Adipocyte (in vitro differentiated cells): ENCODE results near the gene BEGAIN.

ENCODE experiments used
- DNase-seq: peaks from one replicate; pipeline ENCODE4 v3.0.0-alpha.2; 2015; ENCODE audit warnings: low read depth
- H3K27me3 ChIP-seq: replicated peaks from 2 replicates; pipeline ENCODE4 v1.7.0; 2013; ENCODE audit warnings: mild to moderate bottlenecking, low read length, moderate library complexity; ENCODE audit not compliant: control insufficient read depth, insufficient read depth
- H3K36me3 ChIP-seq: 2 replicates; pipeline ENCODE4 v1.7.0; 2013; ENCODE audit warnings: low read length, mild to moderate bottlenecking, moderate library complexity; ENCODE audit not compliant: control insufficient read depth, insufficient read depth, severe bottlenecking
- H3K4me1 ChIP-seq: 2 replicates; pipeline ENCODE4 v1.7.0; 2013; ENCODE audit warnings: mild to moderate bottlenecking, low read length, moderate library complexity; ENCODE audit not compliant: control insufficient read depth, insufficient read depth
- H3K4me3 ChIP-seq: 2 replicates; pipeline ENCODE4 v1.7.0; 2013; ENCODE audit warnings: mild to moderate bottlenecking, low read length, moderate library complexity
- H3K9ac ChIP-seq: 2 replicates; pipeline ENCODE4 v1.7.0; 2013; ENCODE audit warnings: mild to moderate bottlenecking, low read length, moderate library complexity
- H3K9me3 ChIP-seq: 2 replicates; pipeline ENCODE4 v1.7.0; 2013; ENCODE audit warnings: mild to moderate bottlenecking, low read length, moderate library complexity; ENCODE audit not compliant: control insufficient read depth

BEGAIN gene

GRCh38 chr14:100605230-100605629, 18.0 kb upstream of the BEGAIN start:
- Histone ChIP-seq H3K4me3 (no peak overlapping the region), H3K9me3 (peaks cover 8% of the 10 kb centered on the region), H3K4me1 (no peaks in the 10 kb centered on the region), H3K27me3 (peaks cover 49% of the 10 kb centered on the region), H3K9ac (no peak overlapping the region), H3K36me3 (no peaks in the 10 kb centered on the region)
- DNase-seq = no peak

- no peaks in the 10 kb centered on the region for H3K36me3 ChIP-seq
- H3K4me1 ChIP-seq = no peaks in the 10 kb centered on the region
- DNase-seq = no peak
- H3K27me3 ChIP-seq = peaks cover 54% of the 10 kb centered on the region
- H3K9ac ChIP-seq = no peak overlapping the region
- peaks cover 8% of the 10 kb centered on the region for H3K9me3 ChIP-seq
- no peak overlapping the region for H3K4me3 ChIP-seq
These were observed 17.5 kb upstream of the BEGAIN start for GRCh38 chr14:100604709-100605108.

GRCh38 chr14:100604121-100604501, 16.9 kb upstream of the BEGAIN start:
- H3K9ac ChIP-seq = no peak overlapping the region
- no peaks in the 10 kb centered on the region for H3K4me1 ChIP-seq
- no peaks in the 10 kb centered on the region for H3K36me3 ChIP-seq
- H3K9me3 ChIP-seq = peaks cover 8% of the 10 kb centered on the region
- peaks cover 60% of the 10 kb centered on the region for H3K27me3 ChIP-seq
- no peak for DNase-seq
- H3K4me3 ChIP-seq = no peak overlapping the region

GRCh38 chr14:100603341-100604120, 16.3 kb upstream of the BEGAIN start:
- peaks cover 8% of the 10 kb centered on the region for H3K9me3 ChIP-seq
- no peak overlapping the region for H3K4me3 ChIP-seq
- H3K4me1 ChIP-seq = no peaks in the 10 kb centered on the region
- H3K9ac ChIP-seq = no peak overlapping the region
- peaks cover 60% of the 10 kb centered on the region for H3K27me3 ChIP-seq
- no peaks in the 10 kb centered on the region for H3K36me3 ChIP-seq
- no peak for DNase-seq

GRCh38 chr14:100602621-100603230, 15.5 kb upstream of the BEGAIN start:
- peaks cover 8% of the 10 kb centered on the region for H3K9me3 ChIP-seq
- H3K27me3 ChIP-seq = peaks cover 60% of the 10 kb centered on the region
- no peak for DNase-seq
- no peak overlapping the region for H3K9ac ChIP-seq
- H3K4me3 ChIP-seq = no peak overlapping the region
- no peaks in the 10 kb centered on the region for H3K36me3 ChIP-seq
- H3K4me1 ChIP-seq = no peaks in the 10 kb centered on the region

GRCh38 chr14:100601914-100602313, 14.7 kb upstream of the BEGAIN start:
- Histone ChIP-seq H3K27me3 (peaks cover 56% of the 10 kb centered on the region), H3K4me3 (no peak overlapping the region), H3K9ac (no peak overlapping the region), H3K36me3 (no peaks in the 10 kb centered on the region), H3K9me3 (peaks cover 8% of the 10 kb centered on the region), H3K4me1 (no peaks in the 10 kb centered on the region)
- no peak for DNase-seq

GRCh38 chr14:100601064-100601463, 13.8 kb upstream of the BEGAIN start:
- peaks cover 8% of the 10 kb centered on the region for H3K9me3 ChIP-seq
- H3K4me1 ChIP-seq = no peaks in the 10 kb centered on the region
- no peak overlapping the region for H3K9ac ChIP-seq
- peaks cover 49% of the 10 kb centered on the region for H3K27me3 ChIP-seq
- H3K36me3 ChIP-seq = no peaks in the 10 kb centered on the region
- no peak for DNase-seq
- H3K4me3 ChIP-seq = no peak overlapping the region

- Histone ChIP-seq H3K4me1 (no peaks in the 10 kb centered on the region), H3K9ac (no peak overlapping the region), H3K27me3 (peaks cover 46% of the 10 kb centered on the region), H3K9me3 (peaks cover 8% of the 10 kb centered on the region), H3K36me3 (no peaks in the 10 kb centered on the region), H3K4me3 (no peak overlapping the region)
- DNase-seq = no peak
These were observed 12.8 kb upstream of the BEGAIN start for GRCh38 chr14:100599981-100600380.

- H3K4me1 ChIP-seq = no peaks in the 10 kb centered on the region
- H3K9me3 ChIP-seq = no peaks in the 10 kb centered on the region
- H3K36me3 ChIP-seq = no peaks in the 10 kb centered on the region
- peaks cover 61% of the 10 kb centered on the region for H3K27me3 ChIP-seq
- no peak overlapping the region for H3K4me3 ChIP-seq
- H3K9ac ChIP-seq = no peak overlapping the region
- DNase-seq = no peak
These were observed 7.4 kb upstream of the BEGAIN start for GRCh38 chr14:100594625-100594951.

GRCh38 chr14:100593751-100594624, 6.8 kb upstream of the BEGAIN start:
- H3K9ac ChIP-seq = no peak overlapping the region
- no peak overlapping the region for H3K4me3 ChIP-seq
- H3K27me3 ChIP-seq = peaks cover 57% of the 10 kb centered on the region
- no peaks in the 10 kb centered on the region for H3K4me1 ChIP-seq
- no peaks in the 10 kb centered on the region for H3K36me3 ChIP-seq
- no peaks in the 10 kb centered on the region for H3K9me3 ChIP-seq
- DNase-seq = no peak

- no peaks in the 10 kb centered on the region for H3K36me3 ChIP-seq
- H3K4me1 ChIP-seq = no peaks in the 10 kb centered on the region
- H3K27me3 ChIP-seq = peaks cover 57% of the 10 kb centered on the region
- DNase-seq = no peak
- H3K4me3 ChIP-seq = no peak overlapping the region
- no peak overlapping the region for H3K9ac ChIP-seq
- no peaks in the 10 kb centered on the region for H3K9me3 ChIP-seq
These were observed 5.8 kb upstream of the BEGAIN start for GRCh38 chr14:100592972-100593371.
